ENCODE data around the gene RFNG.

- TF ChIP-seq CTCF (IDR thresholded peaks at IDR 0.05), result no peak
- TF ChIP-seq POLR2A (IDR thresholded peaks at IDR 0.05), result no peak
Observed at GRCh38 chr17:82060614-82061013, 9.0 kb upstream of the RFNG start.

All from vagina (tissue), 2 donors.